SH-SY5Y (cell line): ENCODE measurements around the gene CCDC177.

Source experiments
- GATA2 ChIP-seq: IDR thresholded peaks from 2 replicates; pipeline ENCODE4 v1.6.1; 2011; ENCODE audit warnings: mild to moderate bottlenecking, low read depth, low read length
- GATA3 ChIP-seq: IDR thresholded peaks from 2 replicates; pipeline ENCODE4 v1.6.1; 2011; ENCODE audit warnings: low read depth, mild to moderate bottlenecking, low read length, moderate library complexity

CCDC177 gene

GRCh38 chr14:69611172-69612013 is 36.7 kb upstream of the CCDC177 start, which contains the start of gene SUSD6:
SUSD6 (plus strand) TSS chr14:69611596; CDS start chr14:69658593, 46,997 bp downstream.
- no peak for TF ChIP-seq GATA2
- no peak for TF ChIP-seq GATA3

GRCh38 chr14:69610874-69611171 is 36.2 kb upstream of the CCDC177 start:
- no peak for TF ChIP-seq GATA2

GRCh38 chr14:69610020-69610873 is 35.6 kb upstream of the CCDC177 start:
- TF ChIP-seq GATA3 (no peak), GATA2 (no peak)

DNA sequence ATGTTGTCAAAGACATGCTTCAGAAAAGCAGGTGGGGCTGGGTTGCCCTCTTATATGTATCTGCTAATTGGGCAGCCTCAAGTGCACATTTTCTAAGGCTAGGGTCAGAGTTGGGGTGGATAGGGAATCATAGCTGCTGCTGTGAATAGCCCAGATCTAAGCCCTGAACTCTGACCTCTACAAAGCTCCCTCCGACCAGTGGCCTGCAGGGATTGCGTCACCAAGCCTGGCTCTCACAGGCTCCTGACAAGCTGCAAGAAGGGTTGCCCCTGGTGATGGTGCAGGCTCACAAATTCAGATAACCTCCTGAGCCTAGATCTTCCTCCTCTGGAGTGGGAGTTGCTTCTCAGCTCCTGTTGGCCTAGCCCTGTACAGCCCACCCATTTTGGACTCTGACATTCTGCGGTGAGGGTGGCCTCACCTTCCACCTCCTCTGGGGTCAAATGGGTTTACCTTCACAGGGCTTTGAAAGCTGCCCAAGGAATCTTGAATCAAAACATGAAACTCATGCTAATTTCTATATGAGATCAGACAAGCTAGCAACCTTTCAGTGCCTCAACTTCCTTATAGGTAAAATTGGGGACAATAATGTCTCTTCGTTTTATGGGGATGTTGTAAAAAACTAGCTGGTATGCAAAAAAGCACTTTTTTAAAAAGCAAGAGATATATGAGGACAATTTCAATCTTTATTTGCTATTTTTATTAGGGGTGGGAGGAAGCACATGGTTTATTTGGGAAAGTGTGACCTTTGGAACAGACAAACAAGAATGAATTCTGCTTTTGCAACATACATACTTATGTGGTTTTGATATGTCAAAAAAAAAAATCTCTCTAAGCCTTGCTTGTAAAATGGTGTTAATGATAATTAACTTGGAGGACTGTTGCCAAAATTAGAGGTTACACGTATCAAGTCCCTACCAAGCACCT is 31.9 kb upstream of the CCDC177 start:
- TF ChIP-seq GATA2 (no peak), GATA3 (no peak)

GRCh38 chr14:69605738-69606137 is 31.1 kb upstream of the CCDC177 start:
- TF ChIP-seq GATA2 (no peak), GATA3 (no peak)

GRCh38 chr14:69600304-69600891 is 25.7 kb upstream of the CCDC177 start:
- TF ChIP-seq GATA2 (no peak), GATA3 (no peak)

- no peak for TF ChIP-seq GATA2
- no peak for TF ChIP-seq GATA3
These were observed 20.7 kb upstream of the CCDC177 start for GRCh38 chr14:69595336-69595735.

DNA sequence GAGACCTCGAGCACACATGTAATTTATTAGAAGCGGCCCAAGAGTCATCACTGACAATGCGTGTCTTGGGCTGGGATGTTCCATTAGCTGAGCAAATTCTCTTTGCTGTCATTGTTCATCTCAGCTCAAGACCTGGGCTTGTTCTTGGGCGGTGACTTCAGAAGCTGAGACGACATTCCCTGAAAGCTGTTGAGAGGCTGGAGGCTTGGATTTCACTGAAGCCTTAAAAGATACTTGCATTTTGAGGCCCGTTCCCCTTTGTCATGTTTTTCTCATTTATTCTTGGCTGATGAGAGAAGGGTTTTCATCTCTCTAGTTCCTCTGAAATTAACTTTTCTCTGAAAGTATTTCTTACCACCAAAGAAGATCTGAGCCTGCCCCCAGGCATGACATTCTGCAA is 20.2 kb upstream of the CCDC177 start:
- TF ChIP-seq GATA3 = no peak
- TF ChIP-seq GATA2 = no peak

GRCh38 chr14:69593018-69593677 is 18.5 kb upstream of the CCDC177 start:
- TF ChIP-seq GATA3 = no peak
- no peak for TF ChIP-seq GATA2

DNA sequence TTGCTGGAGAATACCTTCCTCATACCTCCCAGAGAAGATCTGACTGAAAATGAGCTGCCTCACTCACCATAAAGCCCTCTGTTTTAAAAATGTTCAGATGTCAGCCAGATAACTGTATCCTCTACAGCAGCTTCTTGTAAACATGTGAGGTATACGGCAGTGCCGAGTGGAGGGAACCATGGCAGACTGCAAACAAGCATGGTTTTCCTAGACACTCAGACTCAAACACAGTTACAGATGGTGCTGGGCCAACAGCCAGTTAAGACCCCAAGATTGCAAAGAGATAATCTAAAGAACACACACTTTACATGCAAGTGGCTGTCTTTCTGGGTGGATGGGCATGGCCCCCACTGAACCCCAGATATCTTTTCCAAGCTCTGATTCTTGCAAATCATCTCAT is 16.6 kb upstream of the CCDC177 start:
- no peak for TF ChIP-seq GATA3
- no peak for TF ChIP-seq GATA2

DNA sequence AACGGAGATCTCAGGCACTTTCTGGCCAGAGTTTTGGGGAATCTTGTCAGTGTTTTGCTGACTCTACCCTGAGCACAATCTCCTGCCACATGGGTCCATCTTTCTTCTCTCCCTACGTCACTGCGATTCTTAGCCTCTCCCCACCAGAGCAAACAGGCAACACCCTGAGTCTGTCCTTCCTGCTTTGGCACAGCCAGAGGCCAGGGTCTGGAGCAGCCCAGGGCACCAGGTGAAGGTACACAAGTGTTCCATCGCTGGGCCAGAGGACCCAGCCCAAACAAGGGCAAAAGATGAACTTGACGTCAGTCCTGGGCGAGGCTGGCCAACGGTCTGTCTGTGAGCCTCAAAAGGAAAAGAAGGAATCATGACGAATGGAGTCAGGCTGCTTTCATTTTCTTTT is 12.7 kb upstream of the CCDC177 start:
- TF ChIP-seq GATA2 (no peak), GATA3 (no peak)

DNA sequence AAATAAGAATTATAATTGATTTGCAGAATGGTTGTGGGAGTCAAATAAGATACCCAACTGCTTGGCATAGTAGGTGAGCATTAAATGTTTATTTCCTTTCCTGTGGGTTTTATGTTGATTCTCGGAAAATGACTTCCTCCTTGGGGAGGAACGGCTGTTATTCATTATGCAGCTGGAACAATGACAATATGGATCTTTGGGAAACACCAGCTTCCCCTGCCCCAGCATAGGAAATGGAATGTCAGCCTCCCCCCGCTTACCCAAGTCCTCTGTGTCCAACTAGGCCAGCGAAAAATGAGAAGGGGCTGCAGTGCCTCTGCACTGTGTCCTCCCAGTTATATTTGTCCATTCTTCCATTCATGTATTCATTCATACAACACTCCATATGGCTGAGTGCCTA is 11.7 kb upstream of the CCDC177 start:
- TF ChIP-seq GATA2 = no peak
- TF ChIP-seq GATA3 = no peak

DNA sequence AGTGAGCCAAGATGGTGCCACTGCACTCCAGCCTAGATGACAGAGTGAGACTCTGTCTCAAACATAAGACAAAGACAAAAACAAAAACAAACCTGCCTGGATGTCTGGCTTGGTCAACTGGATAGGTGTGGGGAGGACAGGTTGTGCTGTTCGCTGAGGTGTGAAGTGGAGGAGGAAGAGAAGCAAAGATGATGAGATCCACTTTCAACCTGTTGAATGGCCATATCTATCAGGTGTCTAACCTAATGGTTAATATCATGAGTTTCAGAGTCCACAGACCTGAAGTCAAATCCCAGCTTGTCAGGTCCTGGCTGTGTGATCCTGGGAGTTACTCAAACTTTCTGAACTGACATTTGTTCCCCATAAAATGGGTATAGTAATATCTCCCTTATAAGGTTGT is 9.7 kb upstream of the CCDC177 start:
- no peak for TF ChIP-seq GATA3
- no peak for TF ChIP-seq GATA2
